ENCODE results near the gene PPP1R36. TPM values are rescaled to one million over a fixed set of nuclear protein-coding genes. Genes with fewer than 3 reads are reported as not detected.
A peak's percentile ranks its signal among the peaks of the same experiment; 100 is the strongest.

PPP1R36 gene
- total RNA-seq, 1 experiment from 2014 or later = 0.34 TPM

GRCh38 chr14:64572386-64573104, 22.8 kb downstream of the PPP1R36 start:
- no peaks in the 10 kb centered on the region for H3K36me3 ChIP-seq (ENCODE audit: insufficient read depth, low read length, poor library complexity, severe bottlenecking)
- ChIA-PET POLR2A (ENCODE audit: low non-redundant PET) (interaction anchor here (0.6 to 0.7 kb wide), 3 partner anchors 14 to 1155 kb away, joined by 3 read pairs; no protein-coding TSS in a partner anchor), CTCF (no interaction called here)
- TF ChIP-seq, protein P1, sequence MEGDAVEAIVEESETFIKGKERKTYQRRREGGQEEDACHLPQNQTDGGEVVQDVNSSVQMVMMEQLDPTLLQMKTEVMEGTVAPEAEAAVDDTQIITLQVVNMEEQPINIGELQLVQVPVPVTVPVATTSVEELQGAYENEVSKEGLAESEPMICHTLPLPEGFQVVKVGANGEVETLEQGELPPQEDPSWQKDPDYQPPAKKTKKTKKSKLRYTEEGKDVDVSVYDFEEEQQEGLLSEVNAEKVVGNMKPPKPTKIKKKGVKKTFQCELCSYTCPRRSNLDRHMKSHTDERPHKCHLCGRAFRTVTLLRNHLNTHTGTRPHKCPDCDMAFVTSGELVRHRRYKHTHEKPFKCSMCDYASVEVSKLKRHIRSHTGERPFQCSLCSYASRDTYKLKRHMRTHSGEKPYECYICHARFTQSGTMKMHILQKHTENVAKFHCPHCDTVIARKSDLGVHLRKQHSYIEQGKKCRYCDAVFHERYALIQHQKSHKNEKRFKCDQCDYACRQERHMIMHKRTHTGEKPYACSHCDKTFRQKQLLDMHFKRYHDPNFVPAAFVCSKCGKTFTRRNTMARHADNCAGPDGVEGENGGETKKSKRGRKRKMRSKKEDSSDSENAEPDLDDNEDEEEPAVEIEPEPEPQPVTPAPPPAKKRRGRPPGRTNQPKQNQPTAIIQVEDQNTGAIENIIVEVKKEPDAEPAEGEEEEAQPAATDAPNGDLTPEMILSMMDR (conservative IDR thresholded peaks at IDR 0.05; ENCODE audit: low read depth, low read length) = no peak
- TF ChIP-seq EZH2 (IDR thresholded peaks at IDR 0.05; ENCODE audit: borderline replicate concordance, low read depth, low read length, poor library complexity, severe bottlenecking) = no peak
- no peak overlapping the region for H3K4me3 ChIP-seq (ENCODE audit: low read depth, low read length, poor library complexity, severe bottlenecking)
- DNase-seq (ENCODE audit: low spot score) = no peak
- no TSS peak for BruUV-seq (replicated peaks)
- no peaks in the 10 kb centered on the region for H3K9me3 ChIP-seq (ENCODE audit: low read depth, low read length, poor library complexity, severe bottlenecking)
- H3K27ac ChIP-seq (ENCODE audit: low read depth, low read length, poor library complexity, severe bottlenecking) = no peak overlapping the region
- H3K27me3 ChIP-seq (replicated peaks; ENCODE audit: insufficient read depth, low read depth, low read length, poor library complexity) = no peaks in the 10 kb centered on the region
- H3K4me1 ChIP-seq (ENCODE audit: insufficient read depth, low read length, poor library complexity, severe bottlenecking) = peaks cover 9% of the 10 kb centered on the region
- intact Hi-C loops (cut with micrococcal nuclease; ENCODE audit: unreplicated experiment) = no loop called here

DNA sequence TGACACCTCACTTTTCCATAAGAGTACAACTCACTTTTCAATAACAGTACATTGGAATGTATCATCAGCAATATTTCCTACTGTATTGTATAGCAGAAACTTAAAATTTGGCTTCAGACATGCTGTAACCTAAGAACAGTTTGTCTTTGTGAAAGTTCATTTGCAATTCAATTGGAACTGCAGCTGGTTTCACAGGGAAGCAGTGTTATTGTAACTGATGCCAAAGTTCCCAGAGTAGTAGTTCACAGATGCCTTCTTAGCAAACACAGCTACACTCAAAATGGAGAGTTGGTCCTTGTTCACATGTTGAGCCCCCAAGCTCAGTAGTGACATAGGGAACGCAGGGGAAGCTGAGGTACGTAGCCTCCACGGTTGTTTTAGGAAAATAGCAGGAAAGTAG, 23.3 kb downstream of the PPP1R36 start:
- TF ChIP-seq, protein P1 (conservative IDR thresholded peaks at IDR 0.05; ENCODE audit: low read depth, low read length) = no peak
- no peak for TF ChIP-seq EZH2 (IDR thresholded peaks at IDR 0.05; ENCODE audit: borderline replicate concordance, low read depth, low read length, poor library complexity, severe bottlenecking)
- CTCF ChIA-PET = no interaction called here
- Histone ChIP-seq H3K9me3 (ENCODE audit: low read depth, low read length, poor library complexity, severe bottlenecking) (no peaks in the 10 kb centered on the region), H3K4me3 (ENCODE audit: low read depth, low read length, poor library complexity, severe bottlenecking) (no peak overlapping the region), H3K4me1 (ENCODE audit: insufficient read depth, low read length, poor library complexity, severe bottlenecking) (peaks cover 9% of the 10 kb centered on the region), H3K27ac (ENCODE audit: low read depth, low read length, poor library complexity, severe bottlenecking) (no peak overlapping the region), H3K36me3 (ENCODE audit: insufficient read depth, low read length, poor library complexity, severe bottlenecking) (no peaks in the 10 kb centered on the region), H3K27me3 (replicated peaks; ENCODE audit: insufficient read depth, low read depth, low read length, poor library complexity) (no peaks in the 10 kb centered on the region)
- POLR2A ChIA-PET (ENCODE audit: low non-redundant PET) = interaction anchor here (0.6 to 0.7 kb wide), 2 partner anchors 31 to 1155 kb away, joined by 3 read pairs; no protein-coding TSS in a partner anchor
- intact Hi-C loops (cut with micrococcal nuclease; ENCODE audit: unreplicated experiment) = no loop called here
- peak; percentile 24 for DNase-seq (ENCODE audit: low spot score)
- no TSS peak for BruUV-seq (replicated peaks)

GRCh38 chr14:64574371-64575107, 24.8 kb downstream of the PPP1R36 start:
- intact Hi-C loops (cut with micrococcal nuclease; ENCODE audit: unreplicated experiment) = no loop called here
- no peak overlapping the region for H3K27ac ChIP-seq (ENCODE audit: low read depth, low read length, poor library complexity, severe bottlenecking)
- no peaks in the 10 kb centered on the region for H3K27me3 ChIP-seq (replicated peaks; ENCODE audit: insufficient read depth, low read depth, low read length, poor library complexity)
- BruUV-seq (replicated peaks) = no TSS peak
- no peak for DNase-seq (ENCODE audit: low spot score)
- TF ChIP-seq, protein P1 (conservative IDR thresholded peaks at IDR 0.05; ENCODE audit: low read depth, low read length) = no peak
- no peak for TF ChIP-seq EZH2 (IDR thresholded peaks at IDR 0.05; ENCODE audit: borderline replicate concordance, low read depth, low read length, poor library complexity, severe bottlenecking)
- no peaks in the 10 kb centered on the region for H3K9me3 ChIP-seq (ENCODE audit: low read depth, low read length, poor library complexity, severe bottlenecking)
- H3K4me3 ChIP-seq (ENCODE audit: low read depth, low read length, poor library complexity, severe bottlenecking) = no peak overlapping the region
- CTCF ChIA-PET = no interaction called here
- H3K4me1 ChIP-seq (ENCODE audit: insufficient read depth, low read length, poor library complexity, severe bottlenecking) = peaks cover 9% of the 10 kb centered on the region
- POLR2A ChIA-PET (ENCODE audit: low non-redundant PET) = no interaction called here
- H3K36me3 ChIP-seq (ENCODE audit: insufficient read depth, low read length, poor library complexity, severe bottlenecking) = no peaks in the 10 kb centered on the region

Data from A673 (cell line).